ENCODE measurements around the gene SDK1. TPM values are rescaled to one million over a fixed set of nuclear protein-coding genes. Genes with fewer than 3 reads are reported as not detected.

Gene SDK1
- total RNA-seq, 1 experiment from 2014 or later = 7.1 TPM

- intact Hi-C loops (cut with micrococcal nuclease; ENCODE audit: unreplicated experiment) = no loop called here
- Mint-ChIP-seq H3K27ac (ENCODE audit: unreplicated experiment) (no peak overlapping the region), H3K4me1 (ENCODE audit: low read depth, unreplicated experiment) (no peaks in the 10 kb centered on the region), H3K9me3 (ENCODE audit: unreplicated experiment) (no peaks in the 10 kb centered on the region), H3K4me3 (ENCODE audit: unreplicated experiment) (no peak overlapping the region), H3K27me3 (ENCODE audit: insufficient read depth, unreplicated experiment) (no peaks in the 10 kb centered on the region), H3K36me3 (ENCODE audit: insufficient read depth, unreplicated experiment) (no peaks in the 10 kb centered on the region)
- no peaks in the 10 kb centered on the region for H3K4me1 ChIP-seq
- no peaks in the 10 kb centered on the region for H3K36me3 ChIP-seq (ENCODE audit: control insufficient read depth, insufficient read depth, low read length)
- H3K4me3 ChIP-seq (ENCODE audit: low read depth, low read length) = no peak overlapping the region
- ChIA-PET CTCF (interaction anchor here (0.6 kb wide), 1 partner anchor 304 kb away, joined by 6 read pairs; no protein-coding TSS in a partner anchor), POLR2A (no interaction called here)
- no peaks in the 10 kb centered on the region for H3K27me3 ChIP-seq (replicated peaks; ENCODE audit: control insufficient read depth, insufficient read depth, low read length)
- BruUV-seq (replicated peaks) = no TSS peak
- H3K9me3 ChIP-seq = no peaks in the 10 kb centered on the region
- no peak for DNase-seq
- TF ChIP-seq CTCF (IDR thresholded peaks at IDR 0.05; ENCODE audit: insufficient read depth in 1 of 2, low read depth in 1 of 2, low read length in 1 of 2, severe bottlenecking in 1 of 2, unreplicated experiment in 1 of 2) = no peak
Observed at GRCh38 chr7:3404501-3404900, 103.4 kb downstream of the SDK1 start.

- H3K4me1 ChIP-seq = no peaks in the 10 kb centered on the region
- no peaks in the 10 kb centered on the region for H3K4me1 Mint-ChIP-seq (ENCODE audit: low read depth, unreplicated experiment)
- no peak overlapping the region for H3K4me3 Mint-ChIP-seq (ENCODE audit: unreplicated experiment)
- no peaks in the 10 kb centered on the region for H3K36me3 Mint-ChIP-seq (ENCODE audit: insufficient read depth, unreplicated experiment)
- ChIA-PET CTCF (no interaction called here), POLR2A (no interaction called here)
- no peaks in the 10 kb centered on the region for H3K27me3 ChIP-seq (replicated peaks; ENCODE audit: control insufficient read depth, insufficient read depth, low read length)
- H3K27ac Mint-ChIP-seq (ENCODE audit: unreplicated experiment) = no peak overlapping the region
- H3K9me3 Mint-ChIP-seq (ENCODE audit: unreplicated experiment) = no peaks in the 10 kb centered on the region
- intact Hi-C loops (cut with micrococcal nuclease; ENCODE audit: unreplicated experiment) = no loop called here
- no peaks in the 10 kb centered on the region for H3K9me3 ChIP-seq
- H3K27me3 Mint-ChIP-seq (ENCODE audit: insufficient read depth, unreplicated experiment) = no peaks in the 10 kb centered on the region
- BruUV-seq (replicated peaks) = no TSS peak
- no peak for DNase-seq
- no peak for TF ChIP-seq CTCF (IDR thresholded peaks at IDR 0.05; ENCODE audit: insufficient read depth in 1 of 2, low read depth in 1 of 2, low read length in 1 of 2, severe bottlenecking in 1 of 2, unreplicated experiment in 1 of 2)
- no peak overlapping the region for H3K4me3 ChIP-seq (ENCODE audit: low read depth, low read length)
- H3K36me3 ChIP-seq (ENCODE audit: control insufficient read depth, insufficient read depth, low read length) = no peaks in the 10 kb centered on the region
Observed at GRCh38 chr7:3408814-3409595, 108.0 kb downstream of the SDK1 start.

GRCh38 chr7:3412871-3413270 lies 111.8 kb downstream of the SDK1 start:
- H3K27me3 ChIP-seq (replicated peaks; ENCODE audit: control insufficient read depth, insufficient read depth, low read length) = no peaks in the 10 kb centered on the region
- no peaks in the 10 kb centered on the region for H3K36me3 ChIP-seq (ENCODE audit: control insufficient read depth, insufficient read depth, low read length)
- H3K9me3 ChIP-seq = no peaks in the 10 kb centered on the region
- intact Hi-C loops (cut with micrococcal nuclease; ENCODE audit: unreplicated experiment) = no loop called here
- DNase-seq = no peak
- no peak overlapping the region for H3K4me3 Mint-ChIP-seq (ENCODE audit: unreplicated experiment)
- POLR2A ChIA-PET = no interaction called here
- H3K36me3 Mint-ChIP-seq (ENCODE audit: insufficient read depth, unreplicated experiment) = no peaks in the 10 kb centered on the region
- no peaks in the 10 kb centered on the region for H3K4me1 Mint-ChIP-seq (ENCODE audit: low read depth, unreplicated experiment)
- no peaks in the 10 kb centered on the region for H3K27me3 Mint-ChIP-seq (ENCODE audit: insufficient read depth, unreplicated experiment)
- no peak for TF ChIP-seq CTCF (IDR thresholded peaks at IDR 0.05; ENCODE audit: insufficient read depth in 1 of 2, low read depth in 1 of 2, low read length in 1 of 2, severe bottlenecking in 1 of 2, unreplicated experiment in 1 of 2)
- H3K4me3 ChIP-seq (ENCODE audit: low read depth, low read length) = no peak overlapping the region
- CTCF ChIA-PET = no interaction called here
- H3K4me1 ChIP-seq = no peaks in the 10 kb centered on the region
- no peak overlapping the region for H3K27ac Mint-ChIP-seq (ENCODE audit: unreplicated experiment)
- BruUV-seq (replicated peaks) = no TSS peak
- H3K9me3 Mint-ChIP-seq (ENCODE audit: unreplicated experiment) = no peaks in the 10 kb centered on the region

Measured in Caco-2 (cell line).